ENCODE results near the gene ACAA2. TPM values are rescaled to one million over a fixed set of nuclear protein-coding genes. Genes with fewer than 3 reads are reported as not detected.
"Not testable (repeated sequence)": the region's sequence is repeated elsewhere in the genome, so short reads cannot be mapped to it uniquely, and the experiment has no call there.

ACAA2 gene
- total RNA-seq, 2 experiments from 2014 or later, result 5.7 to 6.2 TPM

DNA sequence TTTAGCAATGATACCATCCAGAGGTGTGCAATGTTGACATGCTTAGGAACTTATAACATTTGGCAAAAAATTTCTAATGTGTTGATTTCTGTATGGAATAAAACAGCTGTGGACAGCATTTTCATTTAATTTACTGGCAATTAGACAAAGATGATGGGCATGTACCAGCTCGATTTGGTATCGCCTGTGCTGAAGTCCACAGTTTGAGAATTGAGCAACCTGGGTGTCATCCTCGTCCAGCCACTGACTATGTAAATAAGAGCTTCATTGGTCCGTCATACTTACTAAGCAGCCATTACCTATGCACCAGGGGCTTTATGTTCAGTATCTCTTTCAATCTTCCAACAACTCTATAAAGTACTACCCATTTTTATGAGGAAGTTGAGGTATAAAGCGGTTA, 24.6 kb upstream of the ACAA2 start:
- Histone ChIP-seq H3K27ac (ENCODE audit: low read depth in 1 of 2, low read length in 2 of 2) (no peak overlapping the region), H3K4me1 (ENCODE audit: insufficient read depth, low read length) (no peaks in the 10 kb centered on the region), H3K4me3 (ENCODE audit: low read length) (no peak overlapping the region), H3K36me3 (ENCODE audit: insufficient read depth, low read length) (no peaks in the 10 kb centered on the region), H3K9me3 (ENCODE audit: control insufficient read depth in 1 of 2, insufficient read depth in 1 of 2, low read length in 2 of 2) (no peaks in the 10 kb centered on the region), H3K27me3 (ENCODE audit: control insufficient read depth in 1 of 2, insufficient read depth in 2 of 2, low read length in 2 of 2) (no peaks in the 10 kb centered on the region)
- no peaks in the 10 kb centered on the region for H3K4me1 Mint-ChIP-seq (ENCODE audit: low read depth)
- ATAC-seq (ENCODE audit: poor library complexity), result no peak
- POLR2A ChIA-PET, result interaction anchor here (1.0 kb wide), 1 partner anchor 18 kb away, joined by 3 read pairs; no protein-coding TSS in a partner anchor
- no peak overlapping the region for H3K4me3 Mint-ChIP-seq
- H3K27me3 Mint-ChIP-seq, result no peaks in the 10 kb centered on the region
- H3K9me3 Mint-ChIP-seq, result no peaks in the 10 kb centered on the region
- H3K36me3 Mint-ChIP-seq (ENCODE audit: low read depth), result no peaks in the 10 kb centered on the region
- TF ChIP-seq, protein P1, sequence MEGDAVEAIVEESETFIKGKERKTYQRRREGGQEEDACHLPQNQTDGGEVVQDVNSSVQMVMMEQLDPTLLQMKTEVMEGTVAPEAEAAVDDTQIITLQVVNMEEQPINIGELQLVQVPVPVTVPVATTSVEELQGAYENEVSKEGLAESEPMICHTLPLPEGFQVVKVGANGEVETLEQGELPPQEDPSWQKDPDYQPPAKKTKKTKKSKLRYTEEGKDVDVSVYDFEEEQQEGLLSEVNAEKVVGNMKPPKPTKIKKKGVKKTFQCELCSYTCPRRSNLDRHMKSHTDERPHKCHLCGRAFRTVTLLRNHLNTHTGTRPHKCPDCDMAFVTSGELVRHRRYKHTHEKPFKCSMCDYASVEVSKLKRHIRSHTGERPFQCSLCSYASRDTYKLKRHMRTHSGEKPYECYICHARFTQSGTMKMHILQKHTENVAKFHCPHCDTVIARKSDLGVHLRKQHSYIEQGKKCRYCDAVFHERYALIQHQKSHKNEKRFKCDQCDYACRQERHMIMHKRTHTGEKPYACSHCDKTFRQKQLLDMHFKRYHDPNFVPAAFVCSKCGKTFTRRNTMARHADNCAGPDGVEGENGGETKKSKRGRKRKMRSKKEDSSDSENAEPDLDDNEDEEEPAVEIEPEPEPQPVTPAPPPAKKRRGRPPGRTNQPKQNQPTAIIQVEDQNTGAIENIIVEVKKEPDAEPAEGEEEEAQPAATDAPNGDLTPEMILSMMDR (IDR thresholded peaks at IDR 0.05), result no peak
- CTCF ChIA-PET, result no interaction called here
- H3K27ac Mint-ChIP-seq, result no peak overlapping the region
- no peak for DNase-seq
- intact Hi-C loops (cut with DNase I, micrococcal nuclease), result no loop called here

DNA sequence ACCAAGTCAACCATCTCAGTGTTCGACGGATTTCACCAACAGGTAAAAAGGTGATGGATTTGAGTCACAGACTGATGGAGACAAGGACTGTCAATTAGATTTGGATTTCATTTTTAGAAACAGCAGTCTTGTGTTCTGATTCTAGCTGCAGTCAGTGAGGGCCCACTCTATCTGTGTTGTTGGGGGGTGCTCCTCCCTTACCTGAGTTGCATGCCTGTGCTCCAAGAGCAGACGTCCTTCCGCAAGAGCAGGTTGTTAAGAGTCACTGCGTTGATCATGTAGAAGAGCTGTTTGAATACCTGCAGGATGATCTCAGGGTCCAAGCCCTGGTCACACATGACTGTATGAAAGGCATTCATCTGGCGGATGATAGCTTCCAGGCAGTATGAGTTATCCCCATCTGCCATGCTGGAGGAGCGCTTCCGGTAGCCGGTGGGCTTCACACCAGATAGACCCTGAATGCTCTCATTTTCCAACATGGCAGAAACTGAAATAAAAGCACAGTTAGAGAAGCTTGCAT, 24.0 kb upstream of the ACAA2 start:
- not testable (repeated sequence) for H3K27me3 Mint-ChIP-seq

DNA sequence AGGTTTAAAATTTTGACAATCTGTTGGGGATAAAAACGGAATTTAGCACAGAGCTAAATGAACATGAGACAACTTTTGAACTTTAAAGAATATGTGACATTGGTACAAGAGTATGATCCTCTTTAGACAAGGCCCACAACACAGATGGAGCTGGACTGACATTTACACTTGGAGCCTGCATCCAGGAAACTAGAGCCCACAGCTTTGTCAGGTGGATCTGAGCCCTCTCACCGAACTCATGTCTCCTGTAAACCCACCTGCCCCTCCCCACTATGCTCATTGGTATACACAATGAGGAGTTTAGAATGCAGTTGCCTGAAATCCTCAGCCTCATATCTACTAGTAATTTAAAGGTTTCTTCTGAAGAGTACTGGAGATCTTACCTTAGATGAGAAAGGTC, 22.1 kb upstream of the ACAA2 start:
- POLR2A ChIA-PET, result no interaction called here
- H3K4me1 Mint-ChIP-seq (ENCODE audit: low read depth), result no peaks in the 10 kb centered on the region
- CTCF ChIA-PET, result no interaction called here

More for the DNA sequence above, 24.0 kb upstream of the ACAA2 start:
- CTCF ChIA-PET; DNase-seq; H3K27me3 ChIP-seq (ENCODE audit: control insufficient read depth in 1 of 2, insufficient read depth in 2 of 2, low read length in 2 of 2); H3K9me3 Mint-ChIP-seq; H3K4me3 ChIP-seq (ENCODE audit: low read length); H3K9me3 ChIP-seq (ENCODE audit: control insufficient read depth in 1 of 2, insufficient read depth in 1 of 2, low read length in 2 of 2); H3K27ac ChIP-seq (ENCODE audit: low read depth in 1 of 2, low read length in 2 of 2); H3K4me1 ChIP-seq (ENCODE audit: insufficient read depth, low read length); H3K27ac Mint-ChIP-seq; ATAC-seq (ENCODE audit: poor library complexity); H3K36me3 Mint-ChIP-seq (ENCODE audit: low read depth); H3K36me3 ChIP-seq (ENCODE audit: insufficient read depth, low read length); intact Hi-C loops (cut with DNase I, micrococcal nuclease); H3K4me1 Mint-ChIP-seq (ENCODE audit: low read depth); H3K4me3 Mint-ChIP-seq: not testable (repeated sequence)
- POLR2A ChIA-PET, result interaction anchor here (1.0 kb wide), 1 partner anchor 18 kb away, joined by 3 read pairs; no protein-coding TSS in a partner anchor

More for the DNA sequence above, 22.1 kb upstream of the ACAA2 start:
- Histone ChIP-seq H3K27ac (ENCODE audit: low read depth in 1 of 2, low read length in 2 of 2) (no peak overlapping the region), H3K4me3 (ENCODE audit: low read length) (no peak overlapping the region), H3K4me1 (ENCODE audit: insufficient read depth, low read length) (no peaks in the 10 kb centered on the region), H3K27me3 (ENCODE audit: control insufficient read depth in 1 of 2, insufficient read depth in 2 of 2, low read length in 2 of 2) (no peaks in the 10 kb centered on the region), H3K9me3 (ENCODE audit: control insufficient read depth in 1 of 2, insufficient read depth in 1 of 2, low read length in 2 of 2) (no peaks in the 10 kb centered on the region), H3K36me3 (ENCODE audit: insufficient read depth, low read length) (no peaks in the 10 kb centered on the region)
- Mint-ChIP-seq H3K9me3 (no peaks in the 10 kb centered on the region), H3K36me3 (ENCODE audit: low read depth) (no peaks in the 10 kb centered on the region), H3K27ac (no peak overlapping the region), H3K4me3 (no peak overlapping the region), H3K27me3 (no peaks in the 10 kb centered on the region)
- ATAC-seq (ENCODE audit: poor library complexity) (no peak), DNase-seq (no peak)
- TF ChIP-seq, protein P1 (IDR thresholded peaks at IDR 0.05), result no peak
- intact Hi-C loops (cut with DNase I, micrococcal nuclease), result no loop called here
